Trophoblast cell (in vitro differentiated cells and primary cell): ENCODE measurements around the gene VWC2. TPM values are rescaled to one million over a fixed set of nuclear protein-coding genes. Genes with fewer than 3 reads are reported as not detected.
A peak's percentile ranks its signal among the peaks of the same experiment; 100 is the strongest.

Experiments
- DNase-seq, 2 donors: peaks; one replicate each; pipeline ENCODE4 v3.0.0-alpha.2; 2016
- H2AFZ ChIP-seq: 2 replicates; pipeline ENCODE4 v1.6.1; 2013; ENCODE audit warnings: low read length, moderate library complexity, mild to moderate bottlenecking; ENCODE audit not compliant: insufficient read depth, poor library complexity
- H2AK5ac ChIP-seq: 2 replicates; pipeline ENCODE4 v1.6.1; 2013; ENCODE audit warnings: mild to moderate bottlenecking, low read length
- H2BK120ac ChIP-seq: 2 replicates; pipeline ENCODE4 v1.6.1; 2013; ENCODE audit warnings: low read length, mild to moderate bottlenecking, moderate library complexity; ENCODE audit not compliant: insufficient read depth, poor library complexity
- H2BK12ac ChIP-seq: 2 replicates; pipeline ENCODE4 v1.6.1; 2013; ENCODE audit warnings: mild to moderate bottlenecking, low read length, moderate library complexity
- H2BK5ac ChIP-seq: 2 replicates; pipeline ENCODE4 v1.6.1; 2013; ENCODE audit warnings: low read length, low read depth, moderate library complexity, mild to moderate bottlenecking; ENCODE audit not compliant: poor library complexity
- H3K14ac ChIP-seq: 2 replicates; pipeline ENCODE4 v1.6.1; 2013; ENCODE audit warnings: mild to moderate bottlenecking, low read length
- H3K18ac ChIP-seq: 2 replicates; pipeline ENCODE4 v1.6.1; 2013; ENCODE audit warnings: mild to moderate bottlenecking, low read length
- H3K23ac ChIP-seq: 2 replicates; pipeline ENCODE4 v1.6.1; 2013; ENCODE audit warnings: low read length
- H3K27ac ChIP-seq: 2 replicates; pipeline ENCODE4 v1.5.1; 2013; ENCODE audit warnings: low read depth, mild to moderate bottlenecking, inconsistent platforms, low read length, moderate library complexity
- H3K27me3 ChIP-seq: 2 replicates; pipeline ENCODE4 v1.6.1; 2013; ENCODE audit warnings: inconsistent platforms, mild to moderate bottlenecking, low read length, moderate library complexity; ENCODE audit not compliant: insufficient read depth
- H3K36me3 ChIP-seq, 2 experiments: 1 replicate in 1 of 2; 2 replicates in 1 of 2; pipeline ENCODE4 v1.6.1; 2013; ENCODE audit warnings: low read length in 2 of 2, mild to moderate bottlenecking in 2 of 2, moderate library complexity in 1 of 2; ENCODE audit not compliant: insufficient read depth in 2 of 2, control insufficient read depth in 1 of 2
- H3K4ac ChIP-seq: 2 replicates; pipeline ENCODE4 v1.6.1; 2013; ENCODE audit warnings: low read depth, mild to moderate bottlenecking, low read length, moderate library complexity
- H3K4me1 ChIP-seq, 2 experiments: 1 replicate in 1 of 2; 2 replicates in 1 of 2; pipeline ENCODE4 v1.6.1; 2013; ENCODE audit warnings: low read length in 2 of 2, mild to moderate bottlenecking in 2 of 2, moderate library complexity in 1 of 2; ENCODE audit not compliant: insufficient read depth in 2 of 2, control insufficient read depth in 1 of 2
- H3K4me2 ChIP-seq: 2 replicates; pipeline ENCODE4 v1.6.1; 2013; ENCODE audit warnings: inconsistent platforms, mild to moderate bottlenecking, low read length, moderate library complexity
- H3K4me3 ChIP-seq: 2 replicates; pipeline ENCODE4 v1.5.1; 2013; ENCODE audit warnings: mild to moderate bottlenecking, low read depth, low read length, inconsistent platforms
- H3K79me1 ChIP-seq: one replicate; pipeline ENCODE4 v1.6.1; 2013; ENCODE audit warnings: low read length
- H3K79me2 ChIP-seq: 2 replicates; pipeline ENCODE4 v1.6.1; 2013; ENCODE audit warnings: low read length, mild to moderate bottlenecking; ENCODE audit not compliant: control insufficient read depth, insufficient read depth, poor library complexity
- H3K9ac ChIP-seq: 2 replicates; pipeline ENCODE4 v1.6.1; 2013; ENCODE audit warnings: mild to moderate bottlenecking, low read length
- H3K9me3 ChIP-seq: 2 replicates; pipeline ENCODE4 v1.6.1; 2013; ENCODE audit warnings: low read depth, mild to moderate bottlenecking, control low read depth, inconsistent platforms, low read length; ENCODE audit not compliant: insufficient read depth
- H4K12ac ChIP-seq: 2 replicates; pipeline ENCODE4 v1.6.1; 2013; ENCODE audit warnings: low read depth, mild to moderate bottlenecking, low read length, moderate library complexity
- H4K8ac ChIP-seq: 2 replicates; pipeline ENCODE4 v1.6.1; 2013; ENCODE audit warnings: low read depth, mild to moderate bottlenecking, low read length, moderate library complexity
- H4K91ac ChIP-seq: one replicate; pipeline ENCODE4 v1.6.1; 2013; ENCODE audit warnings: low read depth, mild to moderate bottlenecking, low read length, moderate library complexity
- WGBS: extraction: QIAGEN DNeasy Blood & Tissue Kit; methylation state at CpG from one replicate; pipeline ENCODE4 v1.1.7; 2013; ENCODE audit warnings: missing lambda C conversion rate; ENCODE audit not compliant: insufficient read length, insufficient coverage; ENCODE audit errors: extremely low coverage; 5-methylcytosine and 5-hydroxymethylcytosine counted together
- polyA plus RNA-seq: library from polyadenylated mRNA; stranded (reverse); fragments of 200-250 nt; gene quantifications from 2 replicates; pipeline ENCODE4 v1.2.3, GENCODE V29; 2013

Gene VWC2
- under 0.01 TPM in 1 of 2 replicates, not detected in the other for polyA plus RNA-seq

DNA sequence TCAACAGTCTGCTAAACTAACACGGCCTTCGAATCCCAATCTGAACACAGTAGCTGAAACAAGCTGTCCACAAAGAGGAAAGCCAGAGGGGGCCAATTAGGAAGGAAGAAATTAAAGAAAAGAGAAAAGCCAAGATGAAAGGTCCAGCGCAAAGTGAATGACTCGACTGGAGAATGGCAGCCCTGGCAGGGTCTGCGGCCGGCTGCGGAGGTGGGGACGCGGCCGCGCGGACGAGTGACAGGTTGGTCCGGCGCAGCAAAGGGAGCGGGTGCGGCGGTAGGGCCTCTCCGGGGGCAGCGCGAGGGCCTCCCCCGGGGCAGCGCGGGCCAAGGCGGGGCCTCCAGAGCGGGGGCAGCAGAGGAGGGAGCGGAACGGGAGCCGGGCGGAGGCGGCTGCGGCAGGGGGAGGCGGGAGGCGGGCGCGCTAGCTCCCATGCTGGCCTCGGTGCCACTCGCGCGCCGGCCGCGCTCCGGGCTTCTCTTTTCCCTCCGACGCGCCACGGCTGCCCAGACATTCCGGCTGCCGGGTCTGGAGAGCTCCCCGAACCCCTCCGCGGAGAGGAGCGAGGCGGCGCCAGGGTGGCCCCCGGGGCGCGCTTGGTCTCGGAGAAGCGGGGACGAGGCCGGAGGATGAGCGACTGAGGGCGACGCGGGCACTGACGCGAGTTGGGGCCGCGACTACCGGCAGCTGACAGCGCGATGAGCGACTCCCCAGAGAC lies at the start of gene VWC2:
Gene VWC2, plus strand, starts transcription at position 421 of the 718 bp plus-strand sequence. CDS start 1,798 bp downstream, outside the sequence.
- no peak for DNase-seq
- H3K4me3 ChIP-seq: peak within 1 kb of the TSS; percentile 65
- WGBS: no CpG with 5 or more reads among the region's 75 CpGs
- no peak within 1 kb of the TSS for H3K23ac ChIP-seq
- no peak within 1 kb of the TSS for H2BK5ac ChIP-seq
- H3K4me1 ChIP-seq: peaks cover 14 to 21% of the 10 kb centered on the region in 2 experiments
- H3K9me3 ChIP-seq: peaks cover 4% of the 10 kb centered on the region
- H3K27ac ChIP-seq: no peak within 1 kb of the TSS
- H3K27me3 ChIP-seq: peaks cover 31% of the 10 kb centered on the region
- H4K12ac ChIP-seq: no peak within 1 kb of the TSS
- no peak within 1 kb of the TSS for H3K9ac ChIP-seq
- no peak within 1 kb of the TSS for H3K18ac ChIP-seq
- H2BK12ac ChIP-seq: no peak within 1 kb of the TSS
- no peak within 1 kb of the TSS for H3K4ac ChIP-seq
- H2AFZ ChIP-seq: peak within 1 kb of the TSS; percentile 35
- H4K8ac ChIP-seq: no peak within 1 kb of the TSS
- H3K79me1 ChIP-seq: no peaks in the 10 kb centered on the region
- no peak within 1 kb of the TSS for H2AK5ac ChIP-seq
- peak within 1 kb of the TSS; percentile 85 for H3K4me2 ChIP-seq
- no peak within 1 kb of the TSS for H3K14ac ChIP-seq
- no peak within 1 kb of the TSS for H4K91ac ChIP-seq
- no peaks in the 10 kb centered on the region for H3K36me3 ChIP-seq
- no peak within 1 kb of the TSS for H2BK120ac ChIP-seq
- H3K79me2 ChIP-seq: no peaks in the 10 kb centered on the region

GRCh38 chr7:49724071-49724470 lies 49.4 kb upstream of the VWC2 start:
- H2AK5ac ChIP-seq: no peak overlapping the region
- no peak overlapping the region for H4K91ac ChIP-seq
- H2AFZ ChIP-seq: no peak overlapping the region
- no peak overlapping the region for H4K8ac ChIP-seq
- no peak overlapping the region for H3K14ac ChIP-seq
- no peaks in the 10 kb centered on the region for H3K9me3 ChIP-seq
- no peaks in the 10 kb centered on the region for H3K4me1 ChIP-seq
- H3K27ac ChIP-seq: no peak overlapping the region
- no peak overlapping the region for H3K4me2 ChIP-seq
- no peaks in the 10 kb centered on the region for H3K36me3 ChIP-seq
- no peaks in the 10 kb centered on the region for H3K79me2 ChIP-seq
- H2BK5ac ChIP-seq: no peak overlapping the region
- H3K4ac ChIP-seq: no peak overlapping the region
- H3K18ac ChIP-seq: no peak overlapping the region
- H2BK12ac ChIP-seq: no peak overlapping the region
- DNase-seq: no peak
- H3K4me3 ChIP-seq: no peak overlapping the region
- H3K23ac ChIP-seq: no peak overlapping the region
- no peak overlapping the region for H3K9ac ChIP-seq
- no peaks in the 10 kb centered on the region for H3K79me1 ChIP-seq
- H3K27me3 ChIP-seq: no peaks in the 10 kb centered on the region
- no peak overlapping the region for H2BK120ac ChIP-seq
- no peak overlapping the region for H4K12ac ChIP-seq

DNA sequence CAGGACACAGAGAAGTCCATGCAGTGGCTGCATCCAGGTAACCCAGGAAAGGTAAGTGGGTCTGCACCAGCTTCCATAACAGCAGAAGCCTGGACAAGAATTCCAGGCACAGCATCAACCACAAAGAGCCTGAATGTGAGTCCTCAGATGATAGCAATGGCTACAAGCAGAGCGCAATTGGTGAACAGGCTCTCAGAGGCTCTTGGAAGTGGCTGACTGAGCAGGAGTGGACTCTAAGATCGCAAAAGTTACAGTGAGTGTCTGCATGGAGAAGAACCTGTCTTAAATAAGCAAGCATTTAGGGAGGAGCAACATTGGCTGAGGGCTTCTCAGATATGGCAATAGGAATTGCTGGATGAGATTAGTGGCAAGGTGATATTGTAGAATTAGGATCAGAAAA lies 41.6 kb upstream of the VWC2 start:
- Histone ChIP-seq H2BK120ac (no peak overlapping the region), H2AK5ac (no peak overlapping the region), H2BK5ac (no peak overlapping the region), H3K18ac (no peak overlapping the region), H3K4ac (no peak overlapping the region), H3K36me3 (no peaks in the 10 kb centered on the region), H3K4me2 (no peak overlapping the region), H4K91ac (no peak overlapping the region), H3K14ac (no peak overlapping the region), H3K79me2 (no peaks in the 10 kb centered on the region), H2AFZ (no peak overlapping the region), H3K23ac (no peak overlapping the region), H4K12ac (no peak overlapping the region), H3K9me3 (no peaks in the 10 kb centered on the region), H3K4me1 (no peaks in the 10 kb centered on the region), H2BK12ac (no peak overlapping the region), H3K4me3 (no peak overlapping the region), H3K27me3 (no peaks in the 10 kb centered on the region), H3K79me1 (no peaks in the 10 kb centered on the region), H3K27ac (no peak overlapping the region), H4K8ac (no peak overlapping the region), H3K9ac (no peak overlapping the region)
- WGBS: no CpG with 5 or more reads among the region's 2 CpGs
- DNase-seq: no peak

GRCh38 chr7:49762666-49763065 lies 10.8 kb upstream of the VWC2 start:
- Histone ChIP-seq H4K91ac (no peak overlapping the region), H3K27ac (no peak overlapping the region), H3K27me3 (no peaks in the 10 kb centered on the region), H4K8ac (no peak overlapping the region), H2BK120ac (no peak overlapping the region), H3K9me3 (no peaks in the 10 kb centered on the region), H3K4me2 (no peak overlapping the region), H2AFZ (no peak overlapping the region), H3K79me2 (no peaks in the 10 kb centered on the region), H3K9ac (no peak overlapping the region), H3K18ac (no peak overlapping the region), H2BK12ac (no peak overlapping the region), H2BK5ac (no peak overlapping the region), H2AK5ac (no peak overlapping the region), H3K4me1 (no peaks in the 10 kb centered on the region), H3K14ac (no peak overlapping the region), H4K12ac (no peak overlapping the region), H3K79me1 (no peaks in the 10 kb centered on the region), H3K4me3 (no peak overlapping the region), H3K36me3 (no peaks in the 10 kb centered on the region), H3K23ac (no peak overlapping the region), H3K4ac (no peak overlapping the region)
- WGBS: no CpG with 5 or more reads among the region's 3 CpGs
- peak in 1 of 2 donors; percentile 8 for DNase-seq
